HL-60 (cell line): ENCODE data around the gene ANKDD1B.

ENCODE experiments used
- DNase-seq, 2 experiments: peaks; one replicate each; pipeline ENCODE4 v3.0.0-alpha.2; 2010 to 2020; ENCODE audit warnings: low read depth in 1 of 2, low spot score in 1 of 2
- H3K27ac ChIP-seq: fragments of 250-450 bp; sonication (Bioruptor Pico); replicated peaks from 2 replicates; pipeline ENCODE4 v1.5.1; 2020; ENCODE audit warnings: mild to moderate bottlenecking, moderate library complexity
- H3K27me3 ChIP-seq: fragments of 250-450 bp; sonication (Bioruptor Pico); 2 replicates; pipeline ENCODE4 v1.5.1; 2021; ENCODE audit warnings: mild to moderate bottlenecking, moderate library complexity; ENCODE audit not compliant: insufficient read depth, poor library complexity, severe bottlenecking
- H3K4me3 ChIP-seq: replicated peaks from 2 replicates; pipeline ENCODE4 v1.5.1; 2011; ENCODE audit warnings: mild to moderate bottlenecking, control low read depth, low read length; ENCODE audit not compliant: insufficient read depth
- GABPA ChIP-seq: IDR thresholded peaks from 2 replicates; pipeline ENCODE4 v1.6.1; 2012; ENCODE audit warnings: low read depth
- POLR2AphosphoS5 ChIP-seq: IDR thresholded peaks from 2 replicates; pipeline ENCODE4 v1.6.1; 2012; ENCODE audit warnings: low read depth
- SPI1 ChIP-seq: IDR thresholded peaks from 2 replicates; pipeline ENCODE4 v1.6.1; 2012; ENCODE audit warnings: low read depth, mild to moderate bottlenecking, borderline replicate concordance
- TF ChIP-seq, protein P1 (sequence below): IDR thresholded peaks from one replicate; pipeline ENCODE4 v1.5.1; 2011; ENCODE audit warnings: low read length, control low read depth, inconsistent platforms; ENCODE audit not compliant: insufficient read depth
- TF ChIP-seq, protein P2 (sequence below): IDR thresholded peaks from 2 replicates; pipeline ENCODE4 v1.6.1; 2012; ENCODE audit warnings: low read depth; ENCODE audit not compliant: insufficient replicate concordance

The ANKDD1B gene

DNA sequence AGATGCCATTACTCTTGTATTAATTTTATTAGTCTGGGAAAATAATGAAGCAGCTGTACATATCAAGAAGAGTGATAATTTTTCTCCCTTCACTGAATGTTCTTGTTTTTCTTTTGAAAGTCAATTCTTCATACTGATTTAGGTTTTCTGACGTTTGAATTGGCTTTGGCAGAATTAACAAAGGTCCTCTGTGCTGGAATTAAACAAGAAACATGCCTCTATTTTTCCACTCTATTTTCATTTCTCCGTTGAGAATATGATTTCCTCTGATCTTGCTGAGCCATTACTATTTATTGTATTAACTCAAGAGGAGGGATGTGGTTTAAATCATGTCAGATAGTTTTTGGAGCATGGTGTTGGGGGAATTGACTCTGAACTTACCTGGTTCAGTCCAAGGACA, 42.3 kb downstream of the ANKDD1B start:
- Histone ChIP-seq H3K27ac (no peak overlapping the region), H3K4me3 (no peak overlapping the region), H3K27me3 (no peaks in the 10 kb centered on the region)
- no peak for TF ChIP-seq POLR2AphosphoS5
- DNase-seq: no peak

DNA sequence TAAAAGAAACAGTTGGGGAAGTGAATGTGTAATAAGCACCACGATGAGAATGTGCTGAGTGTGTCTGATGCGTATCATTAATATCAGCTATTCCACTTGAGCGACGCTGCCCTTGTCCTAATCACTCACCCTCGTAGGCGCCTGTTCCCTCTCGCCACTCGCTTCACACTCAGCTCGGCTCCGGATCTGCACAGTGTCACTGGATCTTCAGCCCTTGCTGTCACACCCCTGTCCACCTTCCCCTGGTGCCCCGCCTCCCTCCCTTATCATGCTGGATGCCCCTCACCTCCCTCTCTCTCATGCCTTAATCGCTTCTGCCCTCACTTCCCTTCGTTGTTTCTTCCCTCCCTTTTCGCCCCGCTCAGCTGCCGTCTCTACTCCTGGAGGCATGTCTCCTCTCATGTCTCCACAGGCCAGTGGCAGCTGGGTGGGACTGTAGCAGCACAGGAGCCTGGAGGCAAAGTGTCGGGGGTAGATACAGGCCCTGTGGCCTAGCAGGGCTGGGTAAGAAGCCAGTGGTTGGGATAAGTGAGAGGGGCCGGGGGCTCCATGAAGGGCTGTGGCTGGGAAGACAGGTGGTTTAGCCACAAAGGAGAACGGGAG, 43.5 kb downstream of the ANKDD1B start:
- Histone ChIP-seq H3K27ac (no peak overlapping the region), H3K27me3 (no peaks in the 10 kb centered on the region), H3K4me3 (no peak overlapping the region)
- no peak for DNase-seq
- TF ChIP-seq SPI1 (no peak), POLR2AphosphoS5 (no peak), GABPA (no peak)
- TF ChIP-seq, protein P1, sequence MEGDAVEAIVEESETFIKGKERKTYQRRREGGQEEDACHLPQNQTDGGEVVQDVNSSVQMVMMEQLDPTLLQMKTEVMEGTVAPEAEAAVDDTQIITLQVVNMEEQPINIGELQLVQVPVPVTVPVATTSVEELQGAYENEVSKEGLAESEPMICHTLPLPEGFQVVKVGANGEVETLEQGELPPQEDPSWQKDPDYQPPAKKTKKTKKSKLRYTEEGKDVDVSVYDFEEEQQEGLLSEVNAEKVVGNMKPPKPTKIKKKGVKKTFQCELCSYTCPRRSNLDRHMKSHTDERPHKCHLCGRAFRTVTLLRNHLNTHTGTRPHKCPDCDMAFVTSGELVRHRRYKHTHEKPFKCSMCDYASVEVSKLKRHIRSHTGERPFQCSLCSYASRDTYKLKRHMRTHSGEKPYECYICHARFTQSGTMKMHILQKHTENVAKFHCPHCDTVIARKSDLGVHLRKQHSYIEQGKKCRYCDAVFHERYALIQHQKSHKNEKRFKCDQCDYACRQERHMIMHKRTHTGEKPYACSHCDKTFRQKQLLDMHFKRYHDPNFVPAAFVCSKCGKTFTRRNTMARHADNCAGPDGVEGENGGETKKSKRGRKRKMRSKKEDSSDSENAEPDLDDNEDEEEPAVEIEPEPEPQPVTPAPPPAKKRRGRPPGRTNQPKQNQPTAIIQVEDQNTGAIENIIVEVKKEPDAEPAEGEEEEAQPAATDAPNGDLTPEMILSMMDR: no peak
- TF ChIP-seq, protein P2, sequence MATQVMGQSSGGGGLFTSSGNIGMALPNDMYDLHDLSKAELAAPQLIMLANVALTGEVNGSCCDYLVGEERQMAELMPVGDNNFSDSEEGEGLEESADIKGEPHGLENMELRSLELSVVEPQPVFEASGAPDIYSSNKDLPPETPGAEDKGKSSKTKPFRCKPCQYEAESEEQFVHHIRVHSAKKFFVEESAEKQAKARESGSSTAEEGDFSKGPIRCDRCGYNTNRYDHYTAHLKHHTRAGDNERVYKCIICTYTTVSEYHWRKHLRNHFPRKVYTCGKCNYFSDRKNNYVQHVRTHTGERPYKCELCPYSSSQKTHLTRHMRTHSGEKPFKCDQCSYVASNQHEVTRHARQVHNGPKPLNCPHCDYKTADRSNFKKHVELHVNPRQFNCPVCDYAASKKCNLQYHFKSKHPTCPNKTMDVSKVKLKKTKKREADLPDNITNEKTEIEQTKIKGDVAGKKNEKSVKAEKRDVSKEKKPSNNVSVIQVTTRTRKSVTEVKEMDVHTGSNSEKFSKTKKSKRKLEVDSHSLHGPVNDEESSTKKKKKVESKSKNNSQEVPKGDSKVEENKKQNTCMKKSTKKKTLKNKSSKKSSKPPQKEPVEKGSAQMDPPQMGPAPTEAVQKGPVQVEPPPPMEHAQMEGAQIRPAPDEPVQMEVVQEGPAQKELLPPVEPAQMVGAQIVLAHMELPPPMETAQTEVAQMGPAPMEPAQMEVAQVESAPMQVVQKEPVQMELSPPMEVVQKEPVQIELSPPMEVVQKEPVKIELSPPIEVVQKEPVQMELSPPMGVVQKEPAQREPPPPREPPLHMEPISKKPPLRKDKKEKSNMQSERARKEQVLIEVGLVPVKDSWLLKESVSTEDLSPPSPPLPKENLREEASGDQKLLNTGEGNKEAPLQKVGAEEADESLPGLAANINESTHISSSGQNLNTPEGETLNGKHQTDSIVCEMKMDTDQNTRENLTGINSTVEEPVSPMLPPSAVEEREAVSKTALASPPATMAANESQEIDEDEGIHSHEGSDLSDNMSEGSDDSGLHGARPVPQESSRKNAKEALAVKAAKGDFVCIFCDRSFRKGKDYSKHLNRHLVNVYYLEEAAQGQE: no peak

DNA sequence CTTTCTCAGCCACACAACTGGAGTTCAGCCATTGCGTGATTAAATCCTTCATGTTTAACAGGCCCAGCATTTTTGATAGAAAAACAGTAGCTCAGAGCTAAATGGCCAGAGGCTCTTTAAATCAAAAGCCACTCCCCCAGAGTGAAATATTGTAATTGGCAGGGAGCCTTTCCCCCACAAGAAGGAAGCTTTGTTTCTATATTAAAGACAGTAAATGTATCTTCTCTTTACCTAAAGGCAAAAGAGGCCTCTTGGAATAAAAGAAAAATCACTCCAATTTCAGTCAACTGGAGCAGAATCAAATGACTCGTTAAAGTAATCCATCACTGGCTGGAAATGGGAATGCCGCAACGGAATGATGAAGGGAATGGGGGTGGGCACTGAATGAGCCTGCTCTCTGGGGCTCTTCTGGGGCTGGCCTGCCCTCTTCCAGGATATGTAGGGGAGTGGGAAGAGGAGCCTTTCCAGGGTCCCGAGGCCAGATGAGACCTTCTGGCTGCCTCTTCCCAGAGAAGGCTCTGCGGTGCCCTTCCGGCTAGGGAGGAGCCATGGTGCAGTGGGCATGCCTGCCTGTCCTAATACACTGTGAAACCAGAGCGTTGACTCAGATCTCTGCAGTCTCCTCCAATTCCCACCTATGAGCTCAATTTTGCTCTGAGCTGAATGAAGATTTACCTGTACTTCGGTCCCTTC, 45.2 kb downstream of the ANKDD1B start:
- Histone ChIP-seq H3K27me3 (no peaks in the 10 kb centered on the region), H3K27ac (no peak overlapping the region), H3K4me3 (no peak overlapping the region)
- DNase-seq: no peak
- TF ChIP-seq, protein P2: no peak
- TF ChIP-seq POLR2AphosphoS5 (no peak), SPI1 (no peak), GABPA (no peak)
- TF ChIP-seq, protein P1: no peak

DNA sequence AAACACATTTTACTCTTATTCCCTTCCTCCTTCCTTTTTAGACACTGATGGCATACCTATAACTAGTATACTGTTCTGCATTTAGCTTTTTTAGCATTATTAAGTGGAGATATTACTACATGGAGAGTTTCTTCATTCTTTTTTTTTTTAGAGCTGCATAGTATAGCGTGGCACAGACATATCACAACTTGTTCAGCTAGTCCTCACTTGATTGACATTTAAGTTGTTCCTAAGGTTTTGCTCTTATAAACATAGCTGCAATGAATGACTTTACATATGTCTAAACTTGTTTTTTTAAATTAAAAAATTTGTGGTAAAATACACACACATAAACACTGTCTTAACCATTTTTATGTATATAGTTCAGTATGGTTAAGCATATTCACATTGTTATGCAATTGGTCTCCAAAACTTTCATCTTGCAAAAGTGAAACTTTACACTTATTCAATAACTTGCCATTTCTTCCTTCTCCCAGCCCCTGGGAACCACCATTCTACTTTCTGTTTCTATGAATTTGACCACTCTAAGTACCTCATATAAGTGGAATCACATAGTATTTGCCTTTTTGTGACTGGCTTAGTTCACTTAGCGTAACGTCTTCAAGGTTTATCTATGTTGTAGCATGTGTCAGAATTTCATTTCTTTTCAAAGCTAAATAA, 48.7 kb downstream of the ANKDD1B start:
- TF ChIP-seq POLR2AphosphoS5 (no peak), GABPA (no peak), SPI1 (no peak)
- TF ChIP-seq, protein P2: no peak
- TF ChIP-seq, protein P1: no peak
- no peak overlapping the region for H3K27ac ChIP-seq
- H3K27me3 ChIP-seq: no peaks in the 10 kb centered on the region
- no peak overlapping the region for H3K4me3 ChIP-seq
- DNase-seq: no peak
